Ramos (cell line): ENCODE data around the gene VIPR2.

Source experiments
- in situ Hi-C: fragments of 300-500 bp; cut with MboI; formaldehyde crosslinking; loops from one replicate; pipeline ENCODE4 v1.14.3; 2022; ENCODE audit warnings: low sequenced_read_pairs; ENCODE audit not compliant: unreplicated experiment

The VIPR2 gene

GRCh38 chr7:159051916-159052315, 92.8 kb downstream of the VIPR2 start:
- in situ Hi-C loops, result no loop called here

- in situ Hi-C loops, result no loop called here
These were observed 94.0 kb downstream of the VIPR2 start for GRCh38 chr7:159050704-159051103.

GRCh38 chr7:159049266-159050025, 95.2 kb downstream of the VIPR2 start:
- in situ Hi-C loops, result no loop called here

- in situ Hi-C loops, result no loop called here
These were observed 96.0 kb downstream of the VIPR2 start for GRCh38 chr7:159048656-159049055.

GRCh38 chr7:159047536-159047935, 97.1 kb downstream of the VIPR2 start:
- in situ Hi-C loops, result no loop called here

GRCh38 chr7:159046300-159046699, 98.4 kb downstream of the VIPR2 start:
- in situ Hi-C loops, result no loop called here

GRCh38 chr7:159045839-159046238, 98.8 kb downstream of the VIPR2 start:
- in situ Hi-C loops, result no loop called here

GRCh38 chr7:159042581-159043101, 102.0 kb downstream of the VIPR2 start:
- in situ Hi-C loops, result no loop called here

GRCh38 chr7:159042103-159042502, 102.6 kb downstream of the VIPR2 start:
- in situ Hi-C loops, result no loop called here

- in situ Hi-C loops, result no loop called here
These were observed 103.6 kb downstream of the VIPR2 start for GRCh38 chr7:159040912-159041711.

- in situ Hi-C loops, result no loop called here
These were observed 104.5 kb downstream of the VIPR2 start for GRCh38 chr7:159040146-159040545.

- in situ Hi-C loops, result no loop called here
These were observed 105.0 kb downstream of the VIPR2 start for GRCh38 chr7:159039716-159040115.

- in situ Hi-C loops, result no loop called here
These were observed 106.6 kb downstream of the VIPR2 start for GRCh38 chr7:159038066-159038465.

GRCh38 chr7:159036916-159037605, 107.6 kb downstream of the VIPR2 start:
- in situ Hi-C loops, result no loop called here

- in situ Hi-C loops, result no loop called here
These were observed 109.0 kb downstream of the VIPR2 start for GRCh38 chr7:159035571-159036073.

- in situ Hi-C loops, result no loop called here
These were observed 109.7 kb downstream of the VIPR2 start for GRCh38 chr7:159034988-159035387.

- in situ Hi-C loops, result no loop called here
These were observed 110.3 kb downstream of the VIPR2 start for GRCh38 chr7:159034394-159034793.

- in situ Hi-C loops, result no loop called here
These were observed 110.7 kb downstream of the VIPR2 start for GRCh38 chr7:159033956-159034355.

GRCh38 chr7:159033473-159033825, 111.2 kb downstream of the VIPR2 start:
- in situ Hi-C loops, result no loop called here

GRCh38 chr7:159032753-159033472, 111.8 kb downstream of the VIPR2 start:
- in situ Hi-C loops, result no loop called here
